Gastrocnemius medialis (tissue), 4 donors: Measurements from ENCODE around the gene CADM2.

Experiments
- POLR2A ChIP-seq, 2 donors: fragments of 450-650 bp; IDR thresholded peaks; one replicate each; pipeline ENCODE4 v1.6.1; 2017; ENCODE audit warnings: antibody characterized with exemption in 2 of 2, mild to moderate bottlenecking in 2 of 2, moderate library complexity in 2 of 2
- TF ChIP-seq, protein P1 (sequence below), 5 experiments: fragments of 450-650 bp in 3 of 5; fragments of 200-600 bp in 2 of 5; sonication (generic) in 2 of 5; IDR thresholded peaks in 4 of 5; conservative IDR thresholded peaks in 1 of 5; 1 replicate in 4 of 5; 2 replicates in 1 of 5; pipeline ENCODE4 v1.5.1; 2016 to 2019; ENCODE audit warnings: antibody characterized with exemption in 5 of 5, mild to moderate bottlenecking in 3 of 5, moderate library complexity in 3 of 5

DNA sequence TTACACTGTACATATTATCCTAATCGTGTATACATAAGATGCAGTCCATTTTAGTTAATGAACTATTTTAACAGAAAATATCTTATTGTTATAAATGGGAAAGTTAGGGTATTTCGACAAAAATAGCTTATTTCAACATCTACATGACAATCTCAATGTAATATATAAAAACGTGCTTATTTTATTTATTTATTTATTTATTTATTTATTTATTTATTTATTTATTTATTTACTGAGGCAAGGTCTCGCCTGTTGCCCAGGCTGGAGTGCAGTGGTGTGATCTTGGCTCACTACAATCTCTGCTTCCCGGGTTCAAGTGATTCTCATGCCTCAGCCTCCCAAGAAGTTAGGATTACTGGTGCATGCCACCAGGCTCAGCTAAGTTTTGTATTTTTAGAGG, 614.2 kb downstream of the CADM2 start:
- TF ChIP-seq, protein P1, sequence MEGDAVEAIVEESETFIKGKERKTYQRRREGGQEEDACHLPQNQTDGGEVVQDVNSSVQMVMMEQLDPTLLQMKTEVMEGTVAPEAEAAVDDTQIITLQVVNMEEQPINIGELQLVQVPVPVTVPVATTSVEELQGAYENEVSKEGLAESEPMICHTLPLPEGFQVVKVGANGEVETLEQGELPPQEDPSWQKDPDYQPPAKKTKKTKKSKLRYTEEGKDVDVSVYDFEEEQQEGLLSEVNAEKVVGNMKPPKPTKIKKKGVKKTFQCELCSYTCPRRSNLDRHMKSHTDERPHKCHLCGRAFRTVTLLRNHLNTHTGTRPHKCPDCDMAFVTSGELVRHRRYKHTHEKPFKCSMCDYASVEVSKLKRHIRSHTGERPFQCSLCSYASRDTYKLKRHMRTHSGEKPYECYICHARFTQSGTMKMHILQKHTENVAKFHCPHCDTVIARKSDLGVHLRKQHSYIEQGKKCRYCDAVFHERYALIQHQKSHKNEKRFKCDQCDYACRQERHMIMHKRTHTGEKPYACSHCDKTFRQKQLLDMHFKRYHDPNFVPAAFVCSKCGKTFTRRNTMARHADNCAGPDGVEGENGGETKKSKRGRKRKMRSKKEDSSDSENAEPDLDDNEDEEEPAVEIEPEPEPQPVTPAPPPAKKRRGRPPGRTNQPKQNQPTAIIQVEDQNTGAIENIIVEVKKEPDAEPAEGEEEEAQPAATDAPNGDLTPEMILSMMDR (IDR thresholded peaks at IDR 0.05 in 4 of 5, conservative IDR thresholded peaks at IDR 0.05 in 1 of 5) = no peak
- no peak for TF ChIP-seq POLR2A (IDR thresholded peaks at IDR 0.05)
